ENCODE results near the gene SLC32A1.

The SLC32A1 gene

DNA sequence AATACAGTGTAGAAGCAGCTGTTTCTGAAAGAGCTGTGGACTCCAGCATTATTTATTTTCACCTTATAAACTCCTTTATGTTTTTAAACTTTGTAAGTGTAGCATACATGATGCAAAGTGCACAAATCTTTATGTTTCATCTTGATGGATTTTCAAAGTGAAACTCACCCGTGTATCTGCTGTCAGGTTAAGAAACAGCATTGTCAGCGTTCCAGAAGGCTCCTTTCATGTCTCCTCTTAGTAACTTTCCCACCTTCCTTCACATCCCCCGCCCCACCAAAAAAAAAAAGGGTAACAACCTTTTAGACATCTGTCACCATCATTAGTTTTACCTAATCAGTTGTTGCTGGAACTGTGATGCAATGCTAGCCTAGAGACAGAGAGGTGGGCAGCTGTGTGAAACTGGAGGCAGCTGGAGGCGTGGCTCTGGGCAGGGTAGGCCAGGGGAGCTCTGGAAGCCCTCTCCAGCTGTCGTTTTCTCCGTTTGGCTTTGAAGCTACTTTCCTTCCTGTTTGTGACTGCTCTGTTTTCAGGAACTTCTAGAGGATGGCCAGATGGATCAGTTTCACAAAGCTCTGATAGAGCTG is 31.1 kb downstream of the SLC32A1 start:
- DNase-seq = peak; percentile 37

DNA sequence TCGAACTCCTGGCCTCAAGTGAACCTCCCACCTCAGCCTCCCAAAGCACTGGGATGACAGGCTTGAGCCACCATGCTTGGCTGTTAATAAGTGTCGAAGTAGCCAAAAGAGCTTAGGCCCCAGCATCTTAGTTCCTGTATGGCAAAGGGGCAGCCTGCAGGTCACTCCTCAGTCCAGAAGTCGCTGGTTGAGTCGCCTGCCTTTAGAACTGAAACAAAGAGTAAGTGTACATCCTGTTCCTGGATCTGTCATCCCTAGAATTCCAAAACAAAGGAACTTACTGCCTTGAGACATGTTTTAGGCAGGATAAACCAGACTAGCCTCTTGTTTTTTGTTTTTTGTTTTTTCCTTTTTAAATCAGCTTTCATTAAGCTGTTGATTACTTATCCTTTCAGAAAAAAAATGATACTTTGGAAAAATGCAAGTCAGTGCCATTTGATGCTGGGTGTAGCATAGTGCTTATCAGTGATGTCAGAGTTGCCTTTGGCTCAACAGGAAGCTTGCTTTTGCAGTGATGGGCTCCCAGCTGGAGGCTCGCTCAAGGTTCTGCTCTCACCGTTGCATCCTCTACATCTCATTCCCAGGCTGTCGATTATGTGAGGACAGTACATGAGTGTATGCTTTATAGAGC is 33.0 kb downstream of the SLC32A1 start:
- DNase-seq = no peak

DNA sequence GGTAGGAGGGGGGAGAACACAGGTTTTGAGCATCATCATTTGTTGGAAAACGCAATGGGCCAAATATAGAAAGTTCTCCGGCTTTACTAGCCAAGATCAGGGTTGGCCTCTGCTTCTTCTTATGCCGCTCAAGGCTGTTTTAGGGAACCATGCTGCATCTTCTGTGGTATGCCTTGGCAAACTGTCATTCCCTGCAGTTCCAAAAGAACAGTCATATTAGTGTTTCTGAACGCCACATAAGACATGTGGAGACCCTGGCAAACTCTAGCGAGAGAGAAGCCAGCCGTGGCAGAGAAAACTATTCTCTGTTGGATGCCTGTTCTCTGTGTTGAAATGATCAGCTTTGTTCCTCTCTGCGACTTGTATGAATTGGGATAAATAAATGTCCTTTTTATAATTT is 34.8 kb downstream of the SLC32A1 start:
- DNase-seq = no peak

GRCh38 chr20:38760978-38761377 is 36.7 kb downstream of the SLC32A1 start:
- no peak for DNase-seq

DNA sequence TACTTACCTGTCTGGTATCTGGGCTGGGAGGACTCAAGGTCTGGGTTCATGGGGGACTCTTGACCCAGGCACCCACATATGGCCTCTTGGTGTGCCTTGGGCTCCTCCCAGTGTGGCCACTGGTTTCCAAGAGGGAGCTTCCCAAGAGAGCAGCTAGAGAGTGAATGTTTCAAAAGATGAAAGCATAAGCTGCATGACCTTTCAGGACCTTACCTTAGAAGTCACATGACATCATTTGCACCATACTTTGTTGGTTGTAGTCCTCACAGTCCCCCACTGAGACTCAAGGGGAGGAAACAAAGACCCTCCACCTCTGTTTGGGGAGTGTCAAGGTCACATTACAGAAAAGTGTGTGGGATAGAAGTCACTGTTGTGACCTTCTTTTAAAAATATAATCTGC is 37.9 kb downstream of the SLC32A1 start:
- DNase-seq = no peak

DNA sequence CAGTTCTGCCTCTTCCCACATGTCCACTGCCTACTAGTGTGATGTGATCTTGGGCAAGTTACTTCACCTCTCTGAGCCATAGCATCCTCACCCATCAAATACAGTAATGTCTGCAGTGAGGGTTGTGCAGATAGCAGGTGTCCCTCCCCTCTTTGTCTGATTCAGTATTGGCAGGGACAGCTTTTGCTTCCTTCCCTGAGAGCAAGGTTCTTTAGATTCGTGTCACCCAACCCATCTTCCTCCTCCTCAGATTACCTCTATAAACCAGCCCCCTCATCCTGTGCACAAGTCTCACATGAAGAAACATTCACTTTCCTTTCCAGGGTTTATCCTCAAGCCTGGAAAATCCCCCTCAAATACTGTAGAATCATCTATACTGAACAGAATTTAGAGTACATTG is 39.3 kb downstream of the SLC32A1 start:
- DNase-seq = no peak

GRCh38 chr20:38764567-38765318 is 40.5 kb downstream of the SLC32A1 start:
- DNase-seq = no peak

DNA sequence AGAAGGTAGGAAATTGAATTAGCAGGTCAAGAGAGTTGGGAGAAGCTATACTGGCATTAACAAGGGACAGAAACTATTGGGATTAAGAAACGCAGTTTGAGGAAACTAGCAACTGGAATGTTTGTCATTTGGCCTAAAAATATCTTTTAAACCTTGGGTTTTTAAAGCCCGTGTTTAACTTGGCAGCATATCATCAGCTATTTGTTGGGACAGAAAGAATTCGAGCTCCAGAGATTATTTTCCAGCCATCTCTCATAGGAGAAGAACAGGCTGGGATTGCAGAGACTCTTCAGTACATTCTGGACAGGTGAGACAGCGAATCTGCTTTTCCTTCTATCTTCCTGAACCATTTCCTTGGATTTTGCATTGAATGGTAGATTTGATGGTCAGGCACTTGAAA is 41.8 kb downstream of the SLC32A1 start:
- no peak for DNase-seq

DNA sequence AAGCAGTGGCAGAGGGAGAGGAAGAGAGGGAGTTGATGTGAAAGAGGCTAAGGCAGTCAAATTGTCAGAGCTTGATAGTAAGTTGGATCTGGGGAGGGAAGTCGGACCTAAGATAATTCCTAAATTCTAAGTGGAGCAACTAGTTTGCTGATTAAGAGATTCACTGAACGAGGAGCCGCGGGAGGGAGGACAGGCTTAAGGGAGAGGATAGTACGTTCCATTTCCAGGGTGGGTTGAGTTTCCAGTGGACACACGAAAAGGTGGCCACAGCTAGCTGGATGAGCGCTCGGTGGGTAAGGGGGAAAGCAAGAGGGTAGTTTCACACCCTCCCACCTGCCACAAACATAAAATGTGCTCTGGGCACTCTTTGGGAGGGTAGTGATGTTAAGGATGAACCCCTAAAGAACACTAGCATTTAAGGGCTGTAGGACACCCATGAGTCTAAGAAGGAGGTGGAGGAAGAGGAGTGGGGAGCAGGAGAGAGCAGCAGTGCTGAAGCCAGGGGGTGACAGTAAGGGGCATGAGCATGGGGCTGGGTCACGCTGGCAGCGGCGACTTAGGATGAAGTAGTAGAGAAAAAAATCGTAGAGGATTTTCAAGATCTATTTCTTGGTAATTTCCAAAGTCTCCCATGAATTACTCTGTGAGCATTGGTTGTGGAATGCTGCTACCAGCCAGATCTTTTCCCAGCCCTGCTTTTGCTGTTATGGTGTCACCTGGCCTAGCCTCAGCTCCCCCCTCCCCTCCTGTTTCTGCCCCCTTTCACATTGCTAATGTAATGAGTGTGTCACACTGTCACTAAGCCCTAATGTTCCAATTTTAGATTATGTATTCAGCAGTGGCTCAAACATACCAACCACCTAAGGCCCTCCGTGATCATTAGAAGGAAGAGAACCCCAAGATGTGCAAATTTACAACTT is 45.4 kb downstream of the SLC32A1 start:
- no peak for DNase-seq

DNA sequence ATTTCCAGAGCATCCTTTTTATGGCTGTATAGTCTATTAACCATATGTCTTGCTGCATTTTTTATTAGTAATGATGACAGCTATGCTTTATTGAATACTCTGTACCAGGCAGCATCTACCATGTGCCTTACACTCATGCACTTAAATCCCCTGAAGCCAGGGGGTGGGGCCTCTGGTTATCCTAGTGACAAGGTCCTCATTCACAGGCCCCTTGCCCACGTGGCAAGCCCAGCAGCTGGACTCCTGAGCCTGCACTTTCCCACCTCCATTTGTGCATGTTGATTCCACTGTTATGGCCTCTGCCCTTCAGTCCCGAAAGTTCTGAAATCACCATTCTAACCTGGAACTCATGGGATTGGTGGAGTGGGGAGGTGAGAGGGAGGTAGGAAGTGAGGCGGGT is 46.3 kb downstream of the SLC32A1 start:
- DNase-seq = no peak

GRCh38 chr20:38770970-38771369 is 46.7 kb downstream of the SLC32A1 start:
- no peak for DNase-seq

DNA sequence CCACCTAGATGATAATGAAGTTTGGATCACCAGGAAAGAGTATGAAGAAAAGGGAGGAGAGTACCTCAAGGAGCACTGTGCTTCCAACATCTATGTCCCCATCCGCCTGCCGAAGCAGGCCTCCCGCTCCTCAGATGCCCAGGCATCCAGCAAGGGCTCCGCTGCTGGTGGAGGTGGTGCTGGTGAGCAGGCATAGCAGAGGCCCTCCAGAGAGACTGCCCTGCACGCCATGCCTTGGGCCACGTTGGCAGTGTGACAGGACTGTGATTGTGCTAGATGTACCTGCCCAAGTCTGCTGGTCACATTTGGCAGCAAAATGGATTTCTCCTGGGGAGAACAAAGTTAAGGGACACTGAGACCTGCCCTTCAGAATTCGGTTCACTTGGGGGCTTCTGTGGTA is 47.3 kb downstream of the SLC32A1 start:
- DNase-seq = no peak

GRCh38 chr20:38774167-38774566 is 49.9 kb downstream of the SLC32A1 start:
- no peak for DNase-seq

DNA sequence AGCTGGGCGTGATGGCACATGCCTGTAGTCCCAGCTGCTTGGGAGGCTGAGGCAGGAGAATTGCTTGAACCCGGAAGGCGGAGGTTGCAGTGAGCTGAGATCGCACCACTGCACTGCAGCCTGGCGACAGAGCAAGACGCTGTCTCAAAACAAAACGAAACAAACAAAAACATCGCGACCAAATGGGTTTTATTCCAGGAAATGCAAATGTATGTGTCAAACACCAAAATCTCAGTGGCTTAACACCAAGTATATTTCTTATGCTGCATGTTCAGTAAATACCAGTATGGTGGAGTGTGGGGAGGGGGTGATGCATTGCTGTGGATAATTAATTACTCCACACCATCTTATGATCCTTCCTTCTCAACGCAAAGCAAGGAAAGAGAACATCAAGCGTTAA is 52.1 kb downstream of the SLC32A1 start:
- no peak for DNase-seq

Measured in NCI-H524 treated with DMSO at 0.1 percent for 48 hours (cell line).